BLaER1 treated with 17β-estradiol and CSF1 and Interleukin-3, amounts not matched to agents 10 nM and 100 nM (cell line): ENCODE results near the gene CREB3L1.
A peak's percentile ranks its signal among the peaks of the same experiment; 100 is the strongest.

Experiments used
- H3K27ac ChIP-seq, 11 experiments: shearing (Covaris generic); formaldehyde crosslinking; 2 replicates each; pipeline ENCODE4 v1.8.1; 2022
- H3K27me3 ChIP-seq, 11 experiments: shearing (Covaris generic); formaldehyde crosslinking; 2 replicates each; pipeline ENCODE4 v1.8.1; 2022
- H3K36me3 ChIP-seq, 11 experiments: shearing (Covaris generic); formaldehyde crosslinking; 2 replicates each; pipeline ENCODE4 v1.8.1; 2022
- H3K4me1 ChIP-seq, 10 experiments: shearing (Covaris generic); formaldehyde crosslinking; 2 replicates each; pipeline ENCODE4 v1.8.1; 2022
- H3K4me2 ChIP-seq, 11 experiments: shearing (Covaris generic); formaldehyde crosslinking; 2 replicates each; pipeline ENCODE4 v1.8.1; 2022
- H3K4me3 ChIP-seq, 10 experiments: shearing (Covaris generic); formaldehyde crosslinking; 2 replicates each; pipeline ENCODE4 v1.8.1; 2022
- H3K9ac ChIP-seq, 11 experiments: shearing (Covaris generic); formaldehyde crosslinking; 2 replicates each; pipeline ENCODE4 v1.8.1; 2022
- H3K9me3 ChIP-seq, 11 experiments: shearing (Covaris generic); formaldehyde crosslinking; replicated peaks in 1 of 11; 2 replicates each; pipeline ENCODE4 v1.8.1; 2022
- H4K20me1 ChIP-seq, 11 experiments: shearing (Covaris generic); formaldehyde crosslinking; 2 replicates each; pipeline ENCODE4 v1.8.1; 2022
- Cebpa-rat ChIP-seq, 11 experiments: shearing (Covaris generic); IDR thresholded peaks; 2 replicates each; pipeline ENCODE4 v1.8.1; 2022

The CREB3L1 gene

GRCh38 chr11:46238967-46239800 is 38.3 kb upstream of the CREB3L1 start:
- H4K20me1 ChIP-seq, result no peaks in the 10 kb centered on the region
- H3K4me3 ChIP-seq, result peak overlapping the region; percentile 45 to 68 (median 54)
- no peaks in the 10 kb centered on the region for H3K36me3 ChIP-seq
- TF ChIP-seq Cebpa-rat (IDR thresholded peaks at IDR 0.05), result no peak
- H3K4me2 ChIP-seq, result peak overlapping the region; percentile 75 to 94 (median 89)
- no peak overlapping the region for H3K27ac ChIP-seq
- H3K9me3 ChIP-seq, result peaks cover 5 to 28% (median 6%) of the 10 kb centered on the region in 11 experiments; a peak in 17 of 22 replicates
- peaks cover 15 to 53% (median 39%) of the 10 kb centered on the region in 11 experiments for H3K27me3 ChIP-seq
- peak overlapping the region in 3 of 11 experiments; percentile 16 to 40 (median 29); a peak in 1 of 22 replicates for H3K9ac ChIP-seq
- H3K4me1 ChIP-seq, result peaks cover 32 to 57% (median 44%) of the 10 kb centered on the region in 10 experiments

GRCh38 chr11:46239801-46240061 is 37.7 kb upstream of the CREB3L1 start:
- no peak for TF ChIP-seq Cebpa-rat (IDR thresholded peaks at IDR 0.05)
- H3K4me1 ChIP-seq, result peaks cover 32 to 57% (median 44%) of the 10 kb centered on the region in 10 experiments

GRCh38 chr11:46240371-46240770 is 37.1 kb upstream of the CREB3L1 start:
- Histone ChIP-seq H3K27me3 (peaks cover 15 to 45% (median 39%) of the 10 kb centered on the region in 11 experiments), H3K4me2 (no peak overlapping the region), H4K20me1 (no peaks in the 10 kb centered on the region), H3K4me1 (peaks cover 32 to 57% (median 44%) of the 10 kb centered on the region in 10 experiments), H3K4me3 (no peak overlapping the region), H3K27ac (no peak overlapping the region), H3K36me3 (no peaks in the 10 kb centered on the region), H3K9ac (no peak overlapping the region), H3K9me3 (peaks cover 5 to 23% (median 6%) of the 10 kb centered on the region in 11 experiments; a peak in 17 of 22 replicates)
- no peak for TF ChIP-seq Cebpa-rat (IDR thresholded peaks at IDR 0.05)

More at GRCh38 chr11:46239801-46240061, 37.7 kb upstream of the CREB3L1 start:
- Histone ChIP-seq H3K27ac (no peak overlapping the region), H3K36me3 (no peaks in the 10 kb centered on the region), H4K20me1 (no peaks in the 10 kb centered on the region), H3K27me3 (peaks cover 15 to 49% (median 39%) of the 10 kb centered on the region in 11 experiments), H3K4me2 (peak overlapping the region in 4 of 11 experiments; percentile 85 to 94 (median 92); a peak in 9 of 22 replicates), H3K9ac (no peak overlapping the region), H3K9me3 (peaks cover 5 to 28% (median 6%) of the 10 kb centered on the region in 11 experiments; a peak in 17 of 22 replicates), H3K4me3 (no peak overlapping the region)

DNA sequence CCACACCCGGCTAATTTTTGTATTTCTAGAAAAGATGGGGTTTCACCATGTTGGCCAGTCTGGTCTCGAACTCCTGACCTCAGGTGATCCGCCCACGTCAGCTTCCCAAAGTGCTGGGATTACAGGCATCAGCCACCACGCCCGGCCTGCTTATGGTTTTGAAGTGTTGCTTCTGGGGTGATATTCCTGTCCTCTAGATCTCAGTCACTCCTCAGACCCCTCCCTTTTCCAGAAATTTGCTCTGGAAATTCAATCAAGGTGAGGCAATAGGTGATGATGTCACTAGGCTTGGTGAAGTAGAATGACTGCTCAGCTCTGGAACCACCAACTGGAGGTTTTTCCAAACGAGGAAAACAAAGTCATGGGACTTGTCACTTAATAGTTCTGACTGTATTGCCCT is 36.6 kb upstream of the CREB3L1 start:
- Histone ChIP-seq H3K4me2 (no peak overlapping the region), H3K27me3 (peaks cover 15 to 43% (median 36%) of the 10 kb centered on the region in 11 experiments), H3K36me3 (no peaks in the 10 kb centered on the region), H4K20me1 (no peaks in the 10 kb centered on the region), H3K9ac (no peak overlapping the region), H3K9me3 (peaks cover 2 to 18% (median 4%) of the 10 kb centered on the region in 11 experiments; a peak in 17 of 22 replicates), H3K27ac (no peak overlapping the region), H3K4me3 (no peak overlapping the region), H3K4me1 (peaks cover 32 to 55% (median 44%) of the 10 kb centered on the region in 10 experiments)
- TF ChIP-seq Cebpa-rat (IDR thresholded peaks at IDR 0.05), result no peak

GRCh38 chr11:46242041-46242951 is 35.2 kb upstream of the CREB3L1 start:
- peak overlapping the region; percentile 70 to 92 (median 78) for H3K27ac ChIP-seq

DNA sequence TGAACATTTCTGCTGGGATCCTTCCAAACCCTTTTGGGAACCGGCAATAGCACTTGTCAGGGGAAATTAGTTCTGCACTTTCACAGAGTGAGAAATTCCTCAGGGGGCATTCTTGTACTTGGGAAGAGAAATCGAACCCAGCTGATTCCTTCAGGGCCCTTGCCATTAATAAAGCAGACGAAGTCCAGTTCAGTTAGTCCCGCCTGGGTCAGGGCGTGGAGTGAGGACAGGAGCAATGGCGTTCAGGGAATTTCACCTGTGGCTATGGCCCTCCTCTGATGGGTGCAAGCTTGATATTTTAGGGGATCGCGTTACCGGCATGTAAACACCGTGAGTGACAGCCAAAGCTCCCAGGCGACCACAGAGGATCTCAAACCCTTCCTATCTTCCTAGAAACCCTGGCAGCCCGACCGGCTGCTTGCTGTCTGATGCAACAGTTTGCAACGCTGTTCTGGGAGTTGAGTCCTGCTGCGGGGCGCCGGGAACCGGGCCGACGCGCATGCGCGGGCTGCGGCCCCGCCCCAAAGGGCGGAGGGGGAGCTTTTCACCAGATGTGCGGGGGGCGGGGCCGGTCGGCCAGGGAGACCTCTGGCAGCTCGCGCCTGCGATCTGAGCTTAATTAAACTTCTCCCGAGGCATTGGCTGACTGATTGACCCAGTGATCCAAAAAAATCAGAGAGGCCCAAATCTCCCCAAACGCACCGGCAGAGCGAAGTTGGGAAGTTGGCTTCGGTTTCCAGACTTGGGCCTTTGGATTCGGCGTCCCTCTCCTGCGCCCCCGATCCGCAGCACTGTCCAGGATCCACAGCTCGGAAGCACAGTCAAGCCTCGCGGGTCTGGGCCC is 34.3 kb upstream of the CREB3L1 start:
- peaks cover 8 to 20% (median 13%) of the 10 kb centered on the region in 11 experiments for H3K27me3 ChIP-seq
- H3K4me3 ChIP-seq, result peak overlapping the region; percentile 50 to 72 (median 60)
- H3K4me1 ChIP-seq, result peaks cover 26 to 36% (median 28%) of the 10 kb centered on the region in 10 experiments
- no peaks in the 10 kb centered on the region for H3K36me3 ChIP-seq
- H4K20me1 ChIP-seq, result no peaks in the 10 kb centered on the region
- H3K9me3 ChIP-seq, result no peaks in the 10 kb centered on the region
- H3K9ac ChIP-seq, result peak overlapping the region; percentile 64 to 90 (median 80)
- peak overlapping the region; percentile 71 to 99 (median 89) for H3K4me2 ChIP-seq
- TF ChIP-seq Cebpa-rat (IDR thresholded peaks at IDR 0.05), result peak; percentile 36 to 98 (median 65); a peak in 17 of 22 replicates
- peak overlapping the region; percentile 70 to 92 (median 78) for H3K27ac ChIP-seq

More at GRCh38 chr11:46242041-46242951, 35.2 kb upstream of the CREB3L1 start:
- peaks cover 32 to 41% (median 35%) of the 10 kb centered on the region in 10 experiments for H3K4me1 ChIP-seq
- no peaks in the 10 kb centered on the region for H3K36me3 ChIP-seq
- H3K4me3 ChIP-seq, result peak overlapping the region; percentile 50 to 72 (median 60)
- peaks cover 15 to 28% (median 21%) of the 10 kb centered on the region in 11 experiments for H3K27me3 ChIP-seq
- peak overlapping the region; percentile 71 to 99 (median 89) for H3K4me2 ChIP-seq
- peak overlapping the region; percentile 64 to 90 (median 80) for H3K9ac ChIP-seq
- peaks cover 0 to 5% (median 0%) of the 10 kb centered on the region in 11 experiments; a peak in 4 of 22 replicates for H3K9me3 ChIP-seq
- TF ChIP-seq Cebpa-rat (IDR thresholded peaks at IDR 0.05), result no peak
- H4K20me1 ChIP-seq, result no peaks in the 10 kb centered on the region

DNA sequence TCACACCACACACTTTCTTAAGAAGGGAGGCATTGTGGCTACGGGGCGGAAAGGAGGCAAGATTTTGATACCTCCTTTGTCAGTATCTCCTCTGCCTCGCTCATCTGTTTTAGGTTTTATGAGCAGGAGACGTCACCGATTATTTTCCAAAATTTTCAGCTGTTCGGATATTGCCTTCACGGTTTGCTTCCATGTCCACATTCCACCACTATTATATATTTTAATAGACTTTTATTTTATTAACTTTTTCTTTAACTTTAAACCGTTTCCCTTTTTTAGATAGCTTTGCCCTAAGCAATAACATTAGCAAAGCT is 33.7 kb upstream of the CREB3L1 start:
- Histone ChIP-seq H3K36me3 (no peaks in the 10 kb centered on the region), H3K9ac (peak overlapping the region; percentile 64 to 90 (median 80); a peak in 21 of 22 replicates), H3K27ac (peak overlapping the region; percentile 70 to 92 (median 78)), H3K4me3 (peak overlapping the region; percentile 50 to 72 (median 60)), H4K20me1 (no peaks in the 10 kb centered on the region), H3K4me2 (peak overlapping the region; percentile 71 to 99 (median 89)), H3K9me3 (no peaks in the 10 kb centered on the region), H3K27me3 (peaks cover 3 to 14% (median 7%) of the 10 kb centered on the region in 11 experiments), H3K4me1 (peaks cover 20 to 36% (median 25%) of the 10 kb centered on the region in 10 experiments)
- no peak for TF ChIP-seq Cebpa-rat (IDR thresholded peaks at IDR 0.05)

- Histone ChIP-seq H3K4me3 (no peak overlapping the region), H3K9me3 (no peaks in the 10 kb centered on the region), H3K9ac (no peak overlapping the region), H3K4me2 (no peak overlapping the region), H4K20me1 (no peaks in the 10 kb centered on the region), H3K27ac (no peak overlapping the region), H3K36me3 (no peaks in the 10 kb centered on the region), H3K27me3 (no peaks in the 10 kb centered on the region), H3K4me1 (peaks cover 17 to 35% (median 23%) of the 10 kb centered on the region in 10 experiments)
- no peak for TF ChIP-seq Cebpa-rat (IDR thresholded peaks at IDR 0.05)
Observed at GRCh38 chr11:46246521-46246920, 30.9 kb upstream of the CREB3L1 start.
